Heart right ventricle (tissue), 16 donors: ENCODE data around the gene SLC22A6. TPM values are rescaled to one million over a fixed set of nuclear protein-coding genes. Genes with fewer than 3 reads are reported as not detected.

Source experiments
- ATAC-seq, 8 donors: fragments of 200-7000 bp; cut with Tn5 transposase; one replicate each; pipeline ENCODE4 v1.9.1; 2020; ENCODE audit warnings: mild to moderate bottlenecking in 8 of 8, moderate library complexity in 8 of 8, moderate number of reproducible peaks in 1 of 8
- DNase-seq, 2 donors: peaks; one replicate each; pipeline ENCODE4 v3.0.0-alpha.2; 2020
- H3K27ac ChIP-seq, 10 donors: fragments of 200-600 bp; sonication (generic) in 2 of 10; one replicate each; pipeline versions ENCODE4 v1.5.0 to v1.8.0; 2020 to 2022; ENCODE audit warnings: mild to moderate bottlenecking in 3 of 10
- H3K27me3 ChIP-seq, 7 donors: fragments of 200-600 bp; one replicate each; pipeline ENCODE4 v1.8.0; 2021 to 2022; ENCODE audit warnings: mild to moderate bottlenecking in 2 of 7
- H3K36me3 ChIP-seq, 9 donors: fragments of 200-600 bp; sonication (generic) in 1 of 9; one replicate each; pipeline versions ENCODE4 v1.5.0 to v1.8.0; 2020 to 2022; ENCODE audit warnings: mild to moderate bottlenecking in 2 of 9
- H3K4me1 ChIP-seq, 9 donors: fragments of 200-600 bp; sonication (generic) in 1 of 9; one replicate each; pipeline versions ENCODE4 v1.5.0 to v1.8.0; 2020 to 2022; ENCODE audit warnings: mild to moderate bottlenecking in 4 of 9
- H3K4me3 ChIP-seq, 10 donors: fragments of 200-600 bp; sonication (generic) in 2 of 10; one replicate each; pipeline versions ENCODE4 v1.5.0 to v1.8.0; 2020 to 2022; ENCODE audit warnings: mild to moderate bottlenecking in 7 of 10, moderate library complexity in 2 of 10
- H3K9me3 ChIP-seq, 11 donors: fragments of 200-600 bp in 10 of 11; sonication (generic) in 2 of 11; one replicate each; pipeline versions ENCODE4 v1.5.0 to v1.8.0; 2013 to 2022; ENCODE audit warnings: mild to moderate bottlenecking in 2 of 11, control low read depth in 1 of 11, moderate library complexity in 1 of 11
- WGBS, 2 donors: extraction: QIAGEN DNeasy Blood & Tissue Kit; methylation state at CpG; one replicate each; pipeline ENCODE4 v1.1.7; 2013; ENCODE audit warnings: inconsistent platforms in 1 of 2; 5-methylcytosine and 5-hydroxymethylcytosine counted together
- intact Hi-C, 10 donors: fragments of 100-400 bp; cut with DNase I; formaldehyde crosslinking; loops; one replicate each; pipeline versions ENCODE4 v1.11.1 to v1.14.2; 2022
- polyA plus RNA-seq, 2 donors: library from polyadenylated mRNA; stranded (reverse); fragments of 200-250 nt; gene quantifications; one replicate each; pipeline ENCODE4 v1.2.3, GENCODE V29; 2013
- total RNA-seq, 10 donors: library from RNA; stranded (reverse); fragmentation: NEBNext Ultra II Directional in 3 of 10; extraction: Animal tissue kit (Norgen Biotek cat#: 25700) in 3 of 10; gene quantifications; one replicate each; pipeline versions ENCODE4 v1.2.1 to v1.2.4, GENCODE V29; 2021 to 2023
- TF ChIP-seq, protein P1 (sequence below), 9 donors: fragments of 200-600 bp; sonication (generic) in 2 of 9; IDR thresholded peaks; one replicate each; pipeline versions ENCODE4 v1.5.0 to v1.8.0; 2021 to 2022; ENCODE audit warnings: antibody characterized with exemption in 9 of 9, mild to moderate bottlenecking in 5 of 9, moderate library complexity in 1 of 9
- donor health status: Arrhythmogenic right ventricular cardiomyopathy.
- donor health status: ischemic (EF 13 %, LVEDD 7.1; RV severe dilation, severe dysfunction).
- donor health status: healthy with polysubstance abuse.
- donor health status: DM: no; HTN: yes; CAD: no.
- donor health status: DM: no; HTN: no; CAD: no.
- donor health status: ischemic (EF 25% LVEDD 6.9; RV normal size, moderate dysfunction).
- donor health status: ischemic (EF 25% LVEDD 5.7; RV mildly dilated, moderate dysfunction).
- donor health status: healthy.
- donor health status: DM: yes; HTN: yes; CAD: no.
- donor health status: Ischemic cardiomyopathy.
- donor health status: ischemic (EF 35%, LVEDD 5.7; RV mildly dilated, moderate dysfunction).
- donor health status: nonischemic (EF 11% LVEDD 7.7; RV severe dilation, severe dysfunction).
- donor health status: DM: yes; HTN: yes; CAD: no.
- donor health status: PGD.
- donor health status: ischemic (EF 29% LVEDD 5.4; RV normal size, mild dysfunction).
- donor health status: nonischemic (EF 23%, LVEDD 6.1; RV moderate dilation, normal function).

Gene SLC22A6
- total and polyA plus RNA-seq, 12 donors = not detected

DNA sequence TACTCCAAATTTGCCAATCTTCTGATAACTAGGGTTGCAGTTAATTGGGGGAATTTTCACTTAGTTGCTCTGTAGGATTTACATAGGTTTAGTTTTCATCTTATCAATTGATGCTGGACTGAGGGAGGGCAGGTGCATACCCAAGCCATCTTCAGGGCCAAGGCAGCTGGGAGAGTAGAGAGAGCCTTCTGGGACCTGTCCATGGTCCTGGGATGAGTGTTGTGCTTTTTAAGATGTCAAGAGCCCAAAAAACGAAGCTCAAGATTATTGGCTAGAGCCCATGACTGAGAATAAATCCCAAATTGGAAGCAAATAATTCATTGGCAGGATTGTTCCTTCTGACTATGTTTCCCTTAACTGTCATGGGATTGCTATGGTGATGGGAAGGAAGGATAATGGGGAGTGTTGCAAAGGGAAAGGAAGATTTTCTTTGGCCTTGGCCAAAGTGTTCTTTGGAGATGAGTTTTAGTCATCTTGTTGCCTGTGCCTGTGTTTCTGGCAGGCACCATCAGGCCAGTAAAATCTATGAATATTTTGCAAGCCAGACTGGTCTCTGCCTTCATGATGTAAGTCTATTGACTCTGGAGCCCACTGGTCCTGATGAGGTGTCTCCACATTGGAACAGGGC, 4.5 kb downstream of the SLC22A6 start:
- WGBS, 2 donors = 23 to 39% methylated on average over 1 of the region's 1 CpG
- H3K27me3 ChIP-seq = peaks cover 0 to 4% (median 0%) of the 10 kb centered on the region in 7 donors

DNA sequence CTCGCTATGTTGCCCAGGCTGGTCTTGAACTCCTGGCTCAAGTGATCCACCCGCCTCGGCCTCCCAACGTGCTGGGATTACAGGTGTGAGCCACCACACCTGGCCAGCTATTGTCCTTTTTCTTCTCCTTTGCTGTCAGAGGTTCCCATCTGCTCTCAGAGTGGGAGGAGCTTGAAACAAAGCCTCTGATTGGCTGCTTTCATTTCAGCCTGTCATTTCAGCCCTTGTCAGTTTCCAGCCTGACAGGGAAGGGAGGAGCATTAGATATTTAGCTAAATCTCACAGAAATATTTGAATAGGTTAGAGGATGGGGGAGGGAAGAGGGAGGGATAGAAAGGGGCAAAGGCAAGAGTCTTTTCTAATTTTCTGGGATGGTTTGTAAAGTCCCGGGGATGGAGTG, 8.7 kb downstream of the SLC22A6 start:
- H3K4me3 ChIP-seq = no peak overlapping the region
- TF ChIP-seq, protein P1, sequence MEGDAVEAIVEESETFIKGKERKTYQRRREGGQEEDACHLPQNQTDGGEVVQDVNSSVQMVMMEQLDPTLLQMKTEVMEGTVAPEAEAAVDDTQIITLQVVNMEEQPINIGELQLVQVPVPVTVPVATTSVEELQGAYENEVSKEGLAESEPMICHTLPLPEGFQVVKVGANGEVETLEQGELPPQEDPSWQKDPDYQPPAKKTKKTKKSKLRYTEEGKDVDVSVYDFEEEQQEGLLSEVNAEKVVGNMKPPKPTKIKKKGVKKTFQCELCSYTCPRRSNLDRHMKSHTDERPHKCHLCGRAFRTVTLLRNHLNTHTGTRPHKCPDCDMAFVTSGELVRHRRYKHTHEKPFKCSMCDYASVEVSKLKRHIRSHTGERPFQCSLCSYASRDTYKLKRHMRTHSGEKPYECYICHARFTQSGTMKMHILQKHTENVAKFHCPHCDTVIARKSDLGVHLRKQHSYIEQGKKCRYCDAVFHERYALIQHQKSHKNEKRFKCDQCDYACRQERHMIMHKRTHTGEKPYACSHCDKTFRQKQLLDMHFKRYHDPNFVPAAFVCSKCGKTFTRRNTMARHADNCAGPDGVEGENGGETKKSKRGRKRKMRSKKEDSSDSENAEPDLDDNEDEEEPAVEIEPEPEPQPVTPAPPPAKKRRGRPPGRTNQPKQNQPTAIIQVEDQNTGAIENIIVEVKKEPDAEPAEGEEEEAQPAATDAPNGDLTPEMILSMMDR (IDR thresholded peaks at IDR 0.05) = no peak
- ATAC-seq (no peak), DNase-seq (no peak)
- intact Hi-C loops = loop anchor here in 4 of 10 donors (5.0 to 10.0 kb wide), 2 partner anchors 69 to 71 kb away; no protein-coding TSS in a partner anchor
- no peak overlapping the region for H3K27ac ChIP-seq
- H3K4me1 ChIP-seq = peaks cover 0 to 14% (median 7%) of the 10 kb centered on the region in 9 donors
- H3K27me3 ChIP-seq = no peaks in the 10 kb centered on the region
- no peaks in the 10 kb centered on the region for H3K9me3 ChIP-seq
- 77 to 80% methylated on average over 4 to 5 of the region's 5 CpGs for WGBS, 2 donors
- H3K36me3 ChIP-seq = no peaks in the 10 kb centered on the region

More for the DNA sequence above, 4.5 kb downstream of the SLC22A6 start:
- TF ChIP-seq, protein P1 (IDR thresholded peaks at IDR 0.05) = no peak
- H3K4me1 ChIP-seq = peaks cover 0 to 5% (median 2%) of the 10 kb centered on the region in 9 donors
- no peaks in the 10 kb centered on the region for H3K9me3 ChIP-seq
- ATAC-seq (no peak), DNase-seq (no peak)
- no peak overlapping the region for H3K27ac ChIP-seq
- no peak overlapping the region for H3K4me3 ChIP-seq
- H3K36me3 ChIP-seq = no peaks in the 10 kb centered on the region
- intact Hi-C loops = no loop called here

DNA sequence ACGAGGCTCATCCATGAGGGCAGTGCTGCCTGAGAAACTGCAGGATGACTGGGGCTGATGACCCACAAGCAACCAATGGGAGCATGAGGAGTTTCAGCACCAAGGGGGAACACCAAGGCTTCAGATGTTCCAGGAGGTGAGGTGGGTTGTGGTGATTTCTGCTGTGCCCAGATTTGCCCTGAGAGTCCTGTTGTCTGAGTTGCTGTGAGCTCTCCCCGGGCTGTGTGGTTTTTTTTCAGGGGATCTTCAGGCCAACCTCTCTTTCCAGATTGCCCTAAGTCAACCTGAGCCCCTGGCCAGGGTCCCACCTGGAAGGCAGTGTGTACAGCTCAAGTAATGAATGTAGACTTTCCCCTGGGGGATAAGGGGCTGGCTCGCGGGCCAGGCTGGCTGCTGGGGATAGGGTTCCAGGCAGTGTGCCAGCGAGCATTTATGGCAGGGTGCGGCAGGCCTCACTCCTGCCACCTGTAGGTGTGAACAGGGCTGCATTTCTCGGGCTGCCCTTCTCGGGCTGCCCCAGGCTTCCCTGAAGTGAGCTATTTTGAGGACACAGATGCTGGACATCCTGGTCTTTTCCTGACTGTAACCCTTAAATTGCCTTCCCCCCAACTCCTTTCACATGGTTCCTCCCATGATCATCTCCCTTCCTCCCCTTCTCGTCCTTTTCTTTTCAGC, 9.8 kb downstream of the SLC22A6 start:
- Histone ChIP-seq H3K4me3 (no peak overlapping the region), H3K27ac (no peak overlapping the region), H3K27me3 (peaks cover 0 to 4% (median 0%) of the 10 kb centered on the region in 7 donors), H3K4me1 (peaks cover 0 to 14% (median 7%) of the 10 kb centered on the region in 9 donors), H3K9me3 (no peaks in the 10 kb centered on the region), H3K36me3 (no peaks in the 10 kb centered on the region)
- ATAC-seq (peak; percentile 76 to 92 (median 84)), DNase-seq (peak; percentile 55 to 60)
- TF ChIP-seq, protein P1 (IDR thresholded peaks at IDR 0.05) = peak; percentile 17 to 64 (median 52)
- 13 to 15% methylated on average over 9 of the region's 9 CpGs for WGBS, 2 donors
- intact Hi-C loops = loop anchor here in 5 of 10 donors (2.0 to 10.0 kb wide), 3 partner anchors 66 to 70 kb away; no protein-coding TSS in a partner anchor

DNA sequence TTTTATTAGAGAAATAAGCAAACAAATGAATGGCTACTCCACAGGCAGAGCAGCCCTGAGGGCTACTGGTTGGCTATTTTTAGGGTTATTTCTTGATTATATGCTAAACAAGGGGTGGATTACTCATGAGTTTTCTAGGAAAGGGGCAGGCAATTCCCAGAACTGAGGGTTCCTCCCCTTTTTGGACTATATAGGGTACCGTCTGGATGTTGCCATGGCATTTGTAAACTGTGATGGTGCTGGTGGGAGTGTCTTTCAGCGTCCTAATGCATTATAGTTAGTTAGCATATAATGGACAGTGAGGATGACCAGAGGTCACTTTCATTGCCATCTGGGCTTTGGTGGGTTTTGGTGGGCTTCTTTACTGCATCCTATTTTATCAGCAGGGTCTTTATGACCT, 19.2 kb downstream of the SLC22A6 start:
- TF ChIP-seq, protein P1 (IDR thresholded peaks at IDR 0.05) = no peak
- ATAC-seq (no peak), DNase-seq (no peak)
- Histone ChIP-seq H3K27ac (no peak overlapping the region), H3K4me3 (no peak overlapping the region), H3K36me3 (no peaks in the 10 kb centered on the region), H3K9me3 (no peaks in the 10 kb centered on the region), H3K27me3 (peaks cover 0 to 5% (median 0%) of the 10 kb centered on the region in 7 donors), H3K4me1 (no peaks in the 10 kb centered on the region)
- intact Hi-C loops = no loop called here
- WGBS, 2 donors = 61 to 68% methylated on average over 2 of the region's 2 CpGs
